Breast epithelium (tissue), 3 donors: Measurements from ENCODE around the gene CETN3.

ENCODE experiments used
- POLR2A ChIP-seq: fragments of 450-650 bp; IDR thresholded peaks from one replicate; pipeline ENCODE4 v1.6.1; 2016; ENCODE audit warnings: antibody characterized with exemption, mild to moderate bottlenecking, moderate library complexity
- TF ChIP-seq, protein P1 (sequence below), 3 donors: fragments of 450-650 bp; IDR thresholded peaks; one replicate each; pipeline ENCODE4 v1.5.1; 2016 to 2017; ENCODE audit warnings: antibody characterized with exemption in 3 of 3, mild to moderate bottlenecking in 3 of 3, moderate library complexity in 3 of 3

DNA sequence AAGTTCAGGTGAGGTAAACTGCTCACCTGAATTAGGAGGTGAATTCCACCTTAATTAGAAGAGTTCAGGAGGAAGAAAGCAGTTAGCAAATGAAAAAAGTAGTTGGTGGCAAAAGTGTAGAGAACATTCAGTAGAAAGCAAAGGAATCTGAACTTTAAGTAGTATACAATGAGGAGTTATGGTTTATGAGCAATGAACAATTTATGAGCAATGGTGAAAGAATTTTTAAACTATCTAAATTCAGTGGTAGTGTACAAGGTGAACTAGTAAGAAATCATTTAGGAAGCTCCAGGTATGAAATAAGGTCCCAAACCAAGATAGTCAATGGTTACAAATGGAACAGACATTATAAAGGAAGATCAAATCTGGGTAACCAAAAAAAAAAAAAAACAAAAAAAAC is 3.1 kb downstream of the CETN3 start:
- TF ChIP-seq, protein P1, sequence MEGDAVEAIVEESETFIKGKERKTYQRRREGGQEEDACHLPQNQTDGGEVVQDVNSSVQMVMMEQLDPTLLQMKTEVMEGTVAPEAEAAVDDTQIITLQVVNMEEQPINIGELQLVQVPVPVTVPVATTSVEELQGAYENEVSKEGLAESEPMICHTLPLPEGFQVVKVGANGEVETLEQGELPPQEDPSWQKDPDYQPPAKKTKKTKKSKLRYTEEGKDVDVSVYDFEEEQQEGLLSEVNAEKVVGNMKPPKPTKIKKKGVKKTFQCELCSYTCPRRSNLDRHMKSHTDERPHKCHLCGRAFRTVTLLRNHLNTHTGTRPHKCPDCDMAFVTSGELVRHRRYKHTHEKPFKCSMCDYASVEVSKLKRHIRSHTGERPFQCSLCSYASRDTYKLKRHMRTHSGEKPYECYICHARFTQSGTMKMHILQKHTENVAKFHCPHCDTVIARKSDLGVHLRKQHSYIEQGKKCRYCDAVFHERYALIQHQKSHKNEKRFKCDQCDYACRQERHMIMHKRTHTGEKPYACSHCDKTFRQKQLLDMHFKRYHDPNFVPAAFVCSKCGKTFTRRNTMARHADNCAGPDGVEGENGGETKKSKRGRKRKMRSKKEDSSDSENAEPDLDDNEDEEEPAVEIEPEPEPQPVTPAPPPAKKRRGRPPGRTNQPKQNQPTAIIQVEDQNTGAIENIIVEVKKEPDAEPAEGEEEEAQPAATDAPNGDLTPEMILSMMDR (IDR thresholded peaks at IDR 0.05), result no peak
- no peak for TF ChIP-seq POLR2A
